COLO829 (cell line): ENCODE results near the gene F2R.
"Not testable (repeated sequence)": the region's sequence is repeated elsewhere in the genome, so short reads cannot be mapped to it uniquely, and the experiment has no call there.

ENCODE experiments used
- DNase-seq: peaks from one replicate; pipeline ENCODE4 v3.0.0; 2012; ENCODE audit warnings: low spot score

The F2R gene

GRCh38 chr5:76757049-76757448 is 41.1 kb downstream of the F2R start:
- DNase-seq: no peak

- not testable (repeated sequence) for DNase-seq
Observed at GRCh38 chr5:76761118-76761517, 45.2 kb downstream of the F2R start.

GRCh38 chr5:76762484-76762883 is 46.6 kb downstream of the F2R start:
- no peak for DNase-seq

- DNase-seq: no peak
Observed at GRCh38 chr5:76763136-76763535, 47.2 kb downstream of the F2R start.

- no peak for DNase-seq
Observed at GRCh38 chr5:76764374-76764773, 48.4 kb downstream of the F2R start.

- DNase-seq: no peak
Observed at GRCh38 chr5:76765249-76765648, 49.3 kb downstream of the F2R start.

- DNase-seq: peak; percentile 71
Observed at GRCh38 chr5:76766746-76767145, 50.8 kb downstream of the F2R start.

- DNase-seq: not testable (repeated sequence)
Observed at GRCh38 chr5:76771041-76771440, 55.1 kb downstream of the F2R start.

GRCh38 chr5:76771705-76772405 is 55.9 kb downstream of the F2R start:
- no peak for DNase-seq

- DNase-seq: no peak
Observed at GRCh38 chr5:76775921-76776320, 60.0 kb downstream of the F2R start.

- DNase-seq: no peak
Observed at GRCh38 chr5:76776391-76776790, 60.5 kb downstream of the F2R start.

- DNase-seq: not testable (repeated sequence)
Observed at GRCh38 chr5:76780616-76781015, 64.7 kb downstream of the F2R start.

GRCh38 chr5:76781775-76782174 is 65.8 kb downstream of the F2R start:
- no peak for DNase-seq

GRCh38 chr5:76782444-76782843 is 66.5 kb downstream of the F2R start:
- no peak for DNase-seq
